ENCODE results near the gene SIGLEC6. TPM values are rescaled to one million over a fixed set of nuclear protein-coding genes. Genes with fewer than 3 reads are reported as not detected.

The SIGLEC6 gene
- total RNA-seq, 1 experiment from 2014 or later = not detected

- TF ChIP-seq CTCF (IDR thresholded peaks at IDR 0.05 in 2 of 3, conservative IDR thresholded peaks at IDR 0.05 in 1 of 3; ENCODE audit: borderline replicate concordance in 1 of 3, insufficient read depth in 1 of 3, low read depth in 2 of 3, low read length in 2 of 3) (no peak), CBX3 (IDR thresholded peaks at IDR 0.05; ENCODE audit: low read depth) (no peak), EGR1 (IDR thresholded peaks at IDR 0.05; ENCODE audit: low read depth) (no peak)
These were observed 34.1 kb upstream of the SIGLEC6 start (continued) for GRCh38 chr19:51565583-51565982.

- no peak overlapping the region for H3K27ac ChIP-seq (ENCODE audit: low read depth, low read length)
- no TSS peak for BruUV-seq (replicated peaks)
- DNase-seq (ENCODE audit: low read depth, low spot score) = no peak
- TF ChIP-seq, protein P1, sequence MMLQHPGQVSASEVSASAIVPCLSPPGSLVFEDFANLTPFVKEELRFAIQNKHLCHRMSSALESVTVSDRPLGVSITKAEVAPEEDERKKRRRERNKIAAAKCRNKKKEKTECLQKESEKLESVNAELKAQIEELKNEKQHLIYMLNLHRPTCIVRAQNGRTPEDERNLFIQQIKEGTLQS (IDR thresholded peaks at IDR 0.05) = no peak
- no peak for TF ChIP-seq POLR2A (IDR thresholded peaks at IDR 0.05; ENCODE audit: borderline replicate concordance, extremely low read depth, insufficient read depth, insufficient read length)
- peak in 1 of 3 experiments; percentile 25; a peak in 1 of 6 replicates for TF ChIP-seq CTCF (IDR thresholded peaks at IDR 0.05 in 2 of 3, conservative IDR thresholded peaks at IDR 0.05 in 1 of 3; ENCODE audit: borderline replicate concordance in 1 of 3, insufficient read depth in 1 of 3, low read depth in 2 of 3, low read length in 2 of 3)
- no peak for TF ChIP-seq EZH2phosphoT487 (IDR thresholded peaks at IDR 0.05; ENCODE audit: borderline replicate concordance)
- no peaks in the 10 kb centered on the region for H3K9me2 ChIP-seq (ENCODE audit: insufficient read depth)
- no peak overlapping the region for H3K4me2 ChIP-seq (ENCODE audit: low read length)
- peak; percentile 52 for ATAC-seq
- peaks cover 44% of the 10 kb centered on the region for H3K27me3 ChIP-seq (ENCODE audit: insufficient read depth, low read length)
- no peak overlapping the region for H3K9ac ChIP-seq (ENCODE audit: low read length)
- H3K4me3 ChIP-seq (replicated peaks in 1 of 2; ENCODE audit: low read depth in 1 of 2, low read length in 2 of 2) = no peak overlapping the region
- CTCF ChIA-PET = no interaction called here
- no peaks in the 10 kb centered on the region for H3K36me3 ChIP-seq (ENCODE audit: control insufficient read depth in 1 of 2, insufficient read depth in 2 of 2, low read length in 2 of 2)
- H3K79me2 ChIP-seq (ENCODE audit: insufficient read depth, low read length) = no peaks in the 10 kb centered on the region
- RAD21 ChIA-PET (ENCODE audit: low non-redundant PET in 1 of 2, low total read pairs in 2 of 2, uncharacterized antibody in 2 of 2, unreplicated experiment in 2 of 2) = no interaction called here
- H3K9me3 ChIP-seq (ENCODE audit: control insufficient read depth in 1 of 2, insufficient read depth in 1 of 2, low read depth in 1 of 2, low read length in 2 of 2) = no peaks in the 10 kb centered on the region
- H2AFZ ChIP-seq (ENCODE audit: low read depth, low read length, poor library complexity, severe bottlenecking) = no peak overlapping the region
- H3K4me1 ChIP-seq (ENCODE audit: control insufficient read depth in 1 of 2, insufficient read depth in 2 of 2, low read length in 2 of 2) = no peaks in the 10 kb centered on the region
- no peaks in the 10 kb centered on the region for H4K20me1 ChIP-seq (ENCODE audit: insufficient read depth)
- intact Hi-C loops (cut with micrococcal nuclease) = no loop called here
- POLR2A ChIA-PET = no interaction called here
These were observed 33.3 kb upstream of the SIGLEC6 start for GRCh38 chr19:51564791-51565190.

Measured in HCT116 (cell line).